Measurements from ENCODE around the gene FNDC3B.

The FNDC3B gene

DNA sequence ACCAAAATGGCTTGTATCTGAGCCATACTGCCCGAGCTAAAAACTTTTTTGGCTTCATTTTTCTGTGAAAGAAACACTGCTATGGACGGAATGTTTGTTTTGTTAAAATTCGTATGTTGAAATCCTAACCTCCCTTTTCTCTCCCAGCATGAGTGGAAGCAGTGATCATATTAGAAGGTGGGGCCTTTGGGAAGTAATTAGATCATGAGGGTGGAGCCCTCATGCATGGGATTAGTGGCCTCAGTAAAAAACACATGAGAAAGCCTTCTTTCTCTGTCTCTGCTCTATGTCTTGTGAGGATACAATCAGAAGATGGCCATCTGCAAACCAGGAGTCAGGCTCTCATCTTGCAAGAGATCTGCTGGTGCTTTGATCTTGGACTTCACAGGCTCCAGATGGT, 7.4 kb upstream of the FNDC3B start:
- no peak for DNase-seq (ENCODE audit: low read depth)
- H3K4me3 ChIP-seq (ENCODE audit: low read depth, low read length) = no peak overlapping the region
- TF ChIP-seq CTCF (IDR thresholded peaks at IDR 0.05; ENCODE audit: insufficient read depth, low read depth, low read length, missing control alignments) = no peak

DNA sequence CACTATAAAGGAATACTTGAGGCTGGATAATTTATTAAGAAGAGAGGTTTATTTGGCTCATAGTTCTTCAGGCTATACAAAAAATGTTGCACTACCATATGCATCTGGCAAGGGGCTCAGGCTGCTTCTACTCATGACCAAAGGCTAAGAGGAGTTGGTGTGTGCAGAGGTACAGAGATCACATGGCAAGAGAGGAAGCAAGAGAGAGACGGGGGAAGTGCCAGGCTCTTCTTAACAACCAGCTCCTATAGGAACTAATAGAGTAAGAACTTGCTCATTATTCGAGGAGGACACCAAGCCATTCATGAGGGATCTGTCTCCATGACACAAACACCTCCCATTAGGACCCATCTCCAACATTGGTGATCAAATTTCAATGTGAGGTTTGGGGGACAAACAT, 6.0 kb upstream of the FNDC3B start:
- no peak for DNase-seq (ENCODE audit: low read depth)
- no peak for TF ChIP-seq CTCF (IDR thresholded peaks at IDR 0.05; ENCODE audit: insufficient read depth, low read depth, low read length, missing control alignments)
- H3K4me3 ChIP-seq (ENCODE audit: low read depth, low read length) = no peak overlapping the region

GRCh38 chr3:172034786-172035685, 4.3 kb upstream of the FNDC3B start:
- peak; percentile 27 for TF ChIP-seq CTCF (IDR thresholded peaks at IDR 0.05; ENCODE audit: insufficient read depth, low read depth, low read length, missing control alignments)
- H3K4me3 ChIP-seq (ENCODE audit: low read depth, low read length) = no peak overlapping the region
- peak; percentile 33 for DNase-seq (ENCODE audit: low read depth)

GRCh38 chr3:172036541-172037215, 2.7 kb upstream of the FNDC3B start:
- no peak for DNase-seq (ENCODE audit: low read depth)
- H3K4me3 ChIP-seq (ENCODE audit: low read depth, low read length) = no peak overlapping the region
- TF ChIP-seq CTCF (IDR thresholded peaks at IDR 0.05; ENCODE audit: insufficient read depth, low read depth, low read length, missing control alignments) = no peak

- TF ChIP-seq CTCF (IDR thresholded peaks at IDR 0.05; ENCODE audit: insufficient read depth, low read depth, low read length, missing control alignments) = no peak
- DNase-seq (ENCODE audit: low read depth) = no peak
- peak overlapping the region; percentile 96 for H3K4me3 ChIP-seq (ENCODE audit: low read depth, low read length)
Observed at GRCh38 chr3:172038798-172039435, 461 bp upstream of the FNDC3B start.

- peak overlapping the region; percentile 96 for H3K4me3 ChIP-seq (ENCODE audit: low read depth, low read length)
- no peak for TF ChIP-seq CTCF (IDR thresholded peaks at IDR 0.05; ENCODE audit: insufficient read depth, low read depth, low read length, missing control alignments)
- peak; percentile 61 for DNase-seq (ENCODE audit: low read depth)
Observed at GRCh38 chr3:172040078-172040980, 951 bp downstream of the FNDC3B start.
